DOHH2 (cell line): ENCODE results near the gene DRD2.

Source experiments
- H3F3A ChIP-seq: fragments of 200-600 bp; sonication (generic), shearing (Covaris generic); 2 replicates; pipeline ENCODE4 v1.6.0; 2016; ENCODE audit warnings: antibody characterized with exemption, mild to moderate bottlenecking; ENCODE audit not compliant: control insufficient read depth, insufficient read depth
- H3K27ac ChIP-seq: fragments of 200-600 bp; sonication (generic); 2 replicates; pipeline ENCODE4 v1.5.1; 2014; ENCODE audit warnings: low read depth, mild to moderate bottlenecking, low read length, moderate library complexity
- H3K27me3 ChIP-seq: fragments of 200-600 bp; sonication (generic); 2 replicates; pipeline ENCODE4 v1.6.1; 2014; ENCODE audit warnings: mild to moderate bottlenecking, low read length, mixed read lengths; ENCODE audit not compliant: control insufficient read depth
- H3K36me3 ChIP-seq: fragments of 200-600 bp; sonication (generic); 2 replicates; pipeline ENCODE4 v1.6.1; 2014; ENCODE audit warnings: mild to moderate bottlenecking, low read length, moderate library complexity, mixed read lengths; ENCODE audit not compliant: control insufficient read depth
- H3K4me1 ChIP-seq: fragments of 200-600 bp; sonication (generic); 2 replicates; pipeline ENCODE4 v1.6.1; 2014; ENCODE audit warnings: mild to moderate bottlenecking, low read length, mixed read lengths; ENCODE audit not compliant: control insufficient read depth
- H3K4me2 ChIP-seq: fragments of 200-600 bp; sonication (generic); 2 replicates; pipeline ENCODE4 v1.6.0; 2014; ENCODE audit warnings: mild to moderate bottlenecking, low read length, moderate library complexity
- H3K4me3 ChIP-seq: fragments of 200-600 bp; sonication (generic); 2 replicates; pipeline ENCODE4 v1.5.1; 2014; ENCODE audit warnings: mild to moderate bottlenecking, low read length, mixed read lengths
- H3K79me2 ChIP-seq: fragments of 200-600 bp; sonication (generic); 2 replicates; pipeline ENCODE4 v1.6.1; 2014; ENCODE audit warnings: mild to moderate bottlenecking, low read length, mixed read lengths; ENCODE audit not compliant: control insufficient read depth
- H3K9me2 ChIP-seq: fragments of 200-600 bp; sonication (generic); replicated peaks from 2 replicates; pipeline ENCODE4 v1.6.1; 2014; ENCODE audit warnings: mild to moderate bottlenecking, low read length, mixed read lengths; ENCODE audit not compliant: control insufficient read depth
- H3K9me3 ChIP-seq: fragments of 200-600 bp; sonication (generic); 2 replicates; pipeline ENCODE4 v1.6.1; 2014; ENCODE audit warnings: antibody characterized with exemption, low read length, mixed read lengths; ENCODE audit not compliant: control insufficient read depth, insufficient read depth
- H4K20me1 ChIP-seq: fragments of 200-600 bp; sonication (generic); 2 replicates; pipeline ENCODE4 v1.6.0; 2014; ENCODE audit warnings: low read depth, mild to moderate bottlenecking, antibody characterized with exemption, low read length, moderate library complexity; ENCODE audit not compliant: control insufficient read depth, insufficient read depth
- EZH2phosphoT487 ChIP-seq: fragments of 200-600 bp; sonication (generic); IDR thresholded peaks from 2 replicates; pipeline ENCODE4 v1.6.1; 2017; ENCODE audit warnings: borderline replicate concordance, mild to moderate bottlenecking, antibody characterized with exemption, low read length, moderate library complexity, mixed read lengths
- TF ChIP-seq, protein P1 (sequence below): fragments of 200-600 bp; sonication (generic); IDR thresholded peaks from one replicate; pipeline ENCODE4 v1.5.1; 2014; ENCODE audit warnings: antibody characterized with exemption, mild to moderate bottlenecking, low read depth, low read length; ENCODE audit not compliant: poor library complexity, severe bottlenecking

Gene DRD2

DNA sequence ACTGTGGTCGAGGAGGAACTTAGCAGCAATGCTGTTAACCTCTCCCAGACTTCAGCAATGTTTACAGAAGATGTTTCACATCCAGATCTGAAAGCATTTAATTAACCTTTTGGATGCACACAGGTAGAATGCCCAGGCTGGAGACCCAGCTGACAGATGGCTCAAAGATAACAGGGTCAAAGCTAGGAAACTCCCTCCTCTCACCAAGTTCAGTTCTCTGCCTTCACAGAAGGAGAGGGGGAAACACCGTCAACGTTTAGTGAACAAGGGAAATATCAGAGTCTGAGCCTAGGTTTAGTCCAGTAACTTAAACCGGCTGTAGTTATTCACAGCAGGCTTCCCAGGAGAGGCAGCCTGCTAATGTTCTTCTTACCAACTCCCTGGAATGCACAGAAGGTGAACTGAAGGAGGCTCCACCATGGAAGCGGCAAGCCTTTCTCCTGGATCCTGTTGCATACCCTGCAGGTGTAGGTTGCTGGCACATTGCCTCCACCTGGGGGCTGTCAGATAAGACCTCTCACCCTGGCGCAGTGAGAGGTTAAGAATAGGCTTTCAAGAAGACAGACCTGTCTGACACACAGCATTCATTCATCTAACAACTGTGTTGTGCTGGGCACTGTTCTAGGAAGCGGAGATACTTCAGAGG is 111.1 kb downstream of the DRD2 start:
- Histone ChIP-seq H3K4me3 (no peak overlapping the region), H3K36me3 (no peaks in the 10 kb centered on the region), H3K27ac (no peak overlapping the region), H3K4me1 (no peaks in the 10 kb centered on the region), H3F3A (no peaks in the 10 kb centered on the region), H3K79me2 (no peaks in the 10 kb centered on the region), H4K20me1 (no peaks in the 10 kb centered on the region), H3K9me3 (no peaks in the 10 kb centered on the region), H3K9me2 (no peaks in the 10 kb centered on the region), H3K27me3 (no peaks in the 10 kb centered on the region), H3K4me2 (no peak overlapping the region)
- TF ChIP-seq, protein P1, sequence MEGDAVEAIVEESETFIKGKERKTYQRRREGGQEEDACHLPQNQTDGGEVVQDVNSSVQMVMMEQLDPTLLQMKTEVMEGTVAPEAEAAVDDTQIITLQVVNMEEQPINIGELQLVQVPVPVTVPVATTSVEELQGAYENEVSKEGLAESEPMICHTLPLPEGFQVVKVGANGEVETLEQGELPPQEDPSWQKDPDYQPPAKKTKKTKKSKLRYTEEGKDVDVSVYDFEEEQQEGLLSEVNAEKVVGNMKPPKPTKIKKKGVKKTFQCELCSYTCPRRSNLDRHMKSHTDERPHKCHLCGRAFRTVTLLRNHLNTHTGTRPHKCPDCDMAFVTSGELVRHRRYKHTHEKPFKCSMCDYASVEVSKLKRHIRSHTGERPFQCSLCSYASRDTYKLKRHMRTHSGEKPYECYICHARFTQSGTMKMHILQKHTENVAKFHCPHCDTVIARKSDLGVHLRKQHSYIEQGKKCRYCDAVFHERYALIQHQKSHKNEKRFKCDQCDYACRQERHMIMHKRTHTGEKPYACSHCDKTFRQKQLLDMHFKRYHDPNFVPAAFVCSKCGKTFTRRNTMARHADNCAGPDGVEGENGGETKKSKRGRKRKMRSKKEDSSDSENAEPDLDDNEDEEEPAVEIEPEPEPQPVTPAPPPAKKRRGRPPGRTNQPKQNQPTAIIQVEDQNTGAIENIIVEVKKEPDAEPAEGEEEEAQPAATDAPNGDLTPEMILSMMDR, result no peak
- no peak for TF ChIP-seq EZH2phosphoT487

DNA sequence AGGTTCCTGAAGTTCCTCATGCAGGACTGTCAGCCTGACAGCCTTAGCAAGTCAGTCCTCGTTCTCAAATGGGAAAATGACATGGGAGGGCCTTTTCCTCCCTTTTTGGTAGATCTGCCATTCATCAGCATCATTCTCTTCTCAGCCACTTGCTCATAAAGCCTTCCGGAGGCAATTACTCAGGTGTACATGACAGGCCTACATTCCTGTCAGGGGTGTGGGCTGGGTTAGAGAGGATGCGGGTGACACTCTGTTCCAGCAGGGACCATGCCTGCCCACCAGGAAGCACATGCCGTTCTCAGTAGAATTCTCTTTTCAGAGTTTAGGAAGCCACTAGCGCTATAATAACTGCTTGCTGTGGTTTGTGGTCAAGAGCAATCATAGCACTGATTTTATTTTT is 111.8 kb downstream of the DRD2 start:
- Histone ChIP-seq H3F3A (no peaks in the 10 kb centered on the region), H3K36me3 (no peaks in the 10 kb centered on the region), H3K79me2 (no peaks in the 10 kb centered on the region), H4K20me1 (no peaks in the 10 kb centered on the region), H3K4me1 (no peaks in the 10 kb centered on the region), H3K4me2 (no peak overlapping the region), H3K27ac (no peak overlapping the region), H3K9me2 (no peaks in the 10 kb centered on the region), H3K27me3 (no peaks in the 10 kb centered on the region), H3K9me3 (no peaks in the 10 kb centered on the region), H3K4me3 (no peak overlapping the region)
- TF ChIP-seq, protein P1, result no peak
- TF ChIP-seq EZH2phosphoT487, result no peak
